ENCODE data around the gene RALGPS1. TPM values are rescaled to one million over a fixed set of nuclear protein-coding genes. Genes with fewer than 3 reads are reported as not detected.

RALGPS1 gene
- total RNA-seq, 2 experiments from 2014 or later, result 2.5 to 4.1 TPM

- peaks cover 5% of the 10 kb centered on the region for H3K27me3 Mint-ChIP-seq (ENCODE audit: low read depth)
- peak; percentile 100 for ATAC-seq
- peaks cover 12% of the 10 kb centered on the region for H3K4me1 Mint-ChIP-seq (ENCODE audit: low read depth)
- ChIA-PET POLR2A (interaction anchor here (1.6 kb wide), 1 partner anchor 206 kb away, joined by 7 read pairs; the partner anchor contains the start of genes LRSAM1 and RPL12), CTCF (interaction anchor here (1.0 to 2.7 kb wide), 3 partner anchors 21 to 154 kb away, joined by 3 to 14 read pairs (median 5); no protein-coding TSS in a partner anchor)
- H3K4me3 Mint-ChIP-seq, result peak overlapping the region; percentile 79
- no peaks in the 10 kb centered on the region for H3K9me3 Mint-ChIP-seq (ENCODE audit: insufficient read depth)
- H3K36me3 Mint-ChIP-seq (ENCODE audit: low read depth), result no peaks in the 10 kb centered on the region
- H3K27ac Mint-ChIP-seq, result peak overlapping the region; percentile 66
- DNase-seq, result peak; percentile 98
Observed at GRCh38 chr9:127244609-127245601, 330.3 kb downstream of the RALGPS1 start.

DNA sequence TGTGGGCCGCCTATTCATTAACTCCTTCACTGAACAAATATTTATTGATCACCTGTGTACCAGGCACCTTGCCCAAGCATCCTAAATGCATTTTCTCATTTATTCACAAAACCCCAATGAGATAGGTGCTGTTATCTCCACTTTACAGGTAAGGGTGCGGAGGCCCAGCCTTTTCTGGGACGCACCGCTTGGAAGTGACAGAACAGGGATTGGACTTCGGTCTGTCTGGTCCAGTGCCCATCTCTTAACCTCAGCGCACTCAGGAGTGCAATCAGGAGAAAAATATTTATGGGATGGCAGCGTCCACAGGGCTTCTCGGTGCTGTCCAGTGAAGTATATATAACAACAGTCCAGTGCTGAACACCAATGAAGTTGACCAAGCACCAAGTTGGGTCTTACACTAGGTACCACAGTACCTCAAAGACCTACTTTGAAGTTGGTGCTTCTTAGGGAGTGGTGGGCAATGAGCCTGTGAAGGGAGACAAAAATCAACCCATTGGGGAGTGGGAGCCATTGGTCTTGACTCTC, 331.1 kb downstream of the RALGPS1 start:
- H3K4me1 Mint-ChIP-seq (ENCODE audit: low read depth), result peaks cover 12% of the 10 kb centered on the region
- DNase-seq (no peak), ATAC-seq (no peak)
- H3K27me3 Mint-ChIP-seq (ENCODE audit: low read depth), result peaks cover 12% of the 10 kb centered on the region
- peak overlapping the region; percentile 79 for H3K4me3 Mint-ChIP-seq
- no peak overlapping the region for H3K27ac Mint-ChIP-seq
- H3K36me3 Mint-ChIP-seq (ENCODE audit: low read depth), result no peaks in the 10 kb centered on the region
- ChIA-PET POLR2A (interaction anchor here (1.6 kb wide), 1 partner anchor 205 kb away, joined by 7 read pairs; the partner anchor contains the start of genes LRSAM1 and RPL12), CTCF (interaction anchor here (2.7 kb wide), 1 partner anchor 31 kb away, joined by 14 read pairs; no protein-coding TSS in a partner anchor)
- H3K9me3 Mint-ChIP-seq (ENCODE audit: insufficient read depth), result no peaks in the 10 kb centered on the region

DNA sequence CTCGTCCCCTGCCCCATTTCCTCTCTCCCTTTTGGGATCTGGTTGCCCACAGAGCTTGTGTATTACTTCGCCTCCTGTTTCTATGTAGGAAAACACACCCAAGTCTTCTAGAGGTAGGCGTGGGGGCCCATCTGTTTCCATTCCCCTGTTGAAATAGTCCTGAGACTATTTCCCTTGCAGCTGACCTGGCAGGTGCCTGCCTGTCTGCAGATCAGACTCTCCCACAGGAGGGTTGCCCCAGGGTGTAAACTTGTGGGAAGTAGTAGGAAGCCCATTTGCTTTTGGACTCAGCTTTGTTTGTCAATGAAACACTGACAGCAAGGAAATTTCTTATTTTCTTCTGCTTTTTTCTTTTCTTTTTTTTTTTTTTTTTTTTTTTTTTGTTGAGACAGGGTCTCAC, 333.7 kb downstream of the RALGPS1 start:
- ChIA-PET POLR2A (no interaction called here), CTCF (no interaction called here)
- ATAC-seq, result no peak
- no peaks in the 10 kb centered on the region for H3K9me3 Mint-ChIP-seq (ENCODE audit: insufficient read depth)
- H3K4me1 Mint-ChIP-seq (ENCODE audit: low read depth), result peaks cover 12% of the 10 kb centered on the region
- no peak overlapping the region for H3K27ac Mint-ChIP-seq
- H3K27me3 Mint-ChIP-seq (ENCODE audit: low read depth), result peaks cover 19% of the 10 kb centered on the region
- H3K36me3 Mint-ChIP-seq (ENCODE audit: low read depth), result no peaks in the 10 kb centered on the region
- DNase-seq, result no peak
- H3K4me3 Mint-ChIP-seq, result no peak overlapping the region

DNA sequence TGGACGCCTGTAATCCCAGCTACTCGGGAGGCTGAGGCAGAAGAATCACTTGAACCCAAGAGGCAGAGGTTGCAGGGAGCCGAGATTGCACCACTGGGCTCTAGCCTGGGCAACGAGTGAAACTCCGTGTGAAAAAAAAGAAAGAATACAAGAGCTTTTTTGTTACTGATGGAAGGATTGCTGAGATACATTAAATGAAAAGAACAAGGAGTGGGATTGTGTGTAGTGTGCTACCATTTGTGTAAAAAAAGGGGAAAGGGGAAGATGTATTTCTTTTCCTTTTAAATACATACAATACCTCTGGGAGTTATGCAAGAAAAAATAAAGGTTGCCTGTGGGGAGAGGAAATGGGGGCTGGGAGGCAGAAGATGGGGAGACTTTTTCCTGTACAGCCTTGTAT, 335.3 kb downstream of the RALGPS1 start:
- CTCF ChIA-PET, result no interaction called here
- peaks cover 25% of the 10 kb centered on the region for H3K27me3 Mint-ChIP-seq (ENCODE audit: low read depth)

DNA sequence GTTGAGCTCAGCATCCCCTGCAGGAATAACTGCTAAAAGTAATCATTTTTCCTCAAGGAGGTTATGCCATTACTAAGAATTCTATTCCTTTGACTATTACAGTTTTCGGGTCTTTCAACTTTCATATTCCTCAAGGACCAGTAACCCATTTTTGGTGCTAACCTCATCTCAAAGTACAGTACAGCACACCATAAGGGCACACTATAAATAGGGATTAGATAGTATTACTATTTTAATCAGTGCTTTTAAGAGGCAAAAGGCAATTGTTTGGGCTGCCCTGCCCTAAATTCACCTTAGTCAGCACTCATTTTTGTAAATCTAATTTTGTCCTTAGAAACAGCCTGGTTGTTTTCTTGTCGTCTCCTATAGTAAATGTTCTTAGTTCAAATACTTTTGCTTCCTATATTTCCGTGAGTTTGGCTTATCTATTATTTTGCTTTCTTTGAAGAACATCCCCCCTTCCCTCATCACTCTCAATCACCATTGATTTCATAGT, 336.4 kb downstream of the RALGPS1 start:
- Mint-ChIP-seq H3K36me3 (ENCODE audit: low read depth) (no peaks in the 10 kb centered on the region), H3K4me3 (no peak overlapping the region), H3K9me3 (ENCODE audit: insufficient read depth) (no peaks in the 10 kb centered on the region), H3K27ac (no peak overlapping the region), H3K27me3 (ENCODE audit: low read depth) (peaks cover 30% of the 10 kb centered on the region), H3K4me1 (ENCODE audit: low read depth) (no peaks in the 10 kb centered on the region)
- ChIA-PET CTCF (no interaction called here), POLR2A (interaction anchor here (0.6 kb wide), 1 partner anchor 653 kb away, joined by 3 read pairs; no protein-coding TSS in a partner anchor)
- no peak for DNase-seq
- ATAC-seq, result no peak

More for the DNA sequence above, 335.3 kb downstream of the RALGPS1 start:
- Mint-ChIP-seq H3K9me3 (ENCODE audit: insufficient read depth) (no peaks in the 10 kb centered on the region), H3K4me3 (no peak overlapping the region), H3K4me1 (ENCODE audit: low read depth) (peaks cover 8% of the 10 kb centered on the region), H3K27ac (no peak overlapping the region), H3K36me3 (ENCODE audit: low read depth) (no peaks in the 10 kb centered on the region)
- POLR2A ChIA-PET, result no interaction called here
- ATAC-seq, result no peak
- no peak for DNase-seq

- Mint-ChIP-seq H3K4me3 (no peak overlapping the region), H3K27ac (no peak overlapping the region), H3K36me3 (ENCODE audit: low read depth) (no peaks in the 10 kb centered on the region), H3K27me3 (ENCODE audit: low read depth) (peaks cover 29% of the 10 kb centered on the region), H3K9me3 (ENCODE audit: insufficient read depth) (no peaks in the 10 kb centered on the region), H3K4me1 (ENCODE audit: low read depth) (no peaks in the 10 kb centered on the region)
- POLR2A ChIA-PET, result no interaction called here
- ATAC-seq, result no peak
- no peak for DNase-seq
- CTCF ChIA-PET, result no interaction called here
Observed at GRCh38 chr9:127252410-127253318, 338.1 kb downstream of the RALGPS1 start.

- ChIA-PET CTCF (no interaction called here), POLR2A (no interaction called here)
- no peak overlapping the region for H3K4me3 Mint-ChIP-seq
- ATAC-seq (no peak), DNase-seq (no peak)
- no peaks in the 10 kb centered on the region for H3K9me3 Mint-ChIP-seq (ENCODE audit: insufficient read depth)
- no peaks in the 10 kb centered on the region for H3K4me1 Mint-ChIP-seq (ENCODE audit: low read depth)
- no peaks in the 10 kb centered on the region for H3K36me3 Mint-ChIP-seq (ENCODE audit: low read depth)
- no peak overlapping the region for H3K27ac Mint-ChIP-seq
- H3K27me3 Mint-ChIP-seq (ENCODE audit: low read depth), result peaks cover 29% of the 10 kb centered on the region
Observed at GRCh38 chr9:127253446-127253845, 338.9 kb downstream of the RALGPS1 start.

DNA sequence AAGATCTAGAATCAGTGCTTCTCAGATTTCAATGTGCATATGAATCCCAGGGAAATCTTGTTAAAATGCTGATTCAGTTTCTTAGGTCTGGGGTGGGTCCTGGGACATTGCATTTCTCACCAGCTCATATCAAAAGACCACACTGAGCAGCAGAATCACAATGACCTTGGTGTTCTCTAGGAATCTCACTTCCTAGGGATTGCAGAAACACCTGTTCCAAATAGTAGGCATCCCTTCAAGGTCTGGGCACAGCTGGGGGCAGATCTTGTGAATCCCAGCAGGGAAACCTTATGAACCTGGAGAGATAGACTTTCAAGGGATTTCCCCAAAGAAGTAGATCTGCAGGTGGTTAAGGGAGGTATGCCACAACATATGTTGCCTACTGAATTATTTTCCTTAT, 341.1 kb downstream of the RALGPS1 start:
- no peaks in the 10 kb centered on the region for H3K4me1 Mint-ChIP-seq (ENCODE audit: low read depth)
- no peaks in the 10 kb centered on the region for H3K9me3 Mint-ChIP-seq (ENCODE audit: insufficient read depth)
- H3K27ac Mint-ChIP-seq, result no peak overlapping the region
- ChIA-PET POLR2A (no interaction called here), CTCF (interaction anchor here (1.0 to 1.2 kb wide), 2 partner anchors 12 to 41 kb away, joined by 3 to 4 read pairs; no protein-coding TSS in a partner anchor)
- H3K27me3 Mint-ChIP-seq (ENCODE audit: low read depth), result peaks cover 21% of the 10 kb centered on the region
- DNase-seq, result no peak
- ATAC-seq, result no peak
- no peaks in the 10 kb centered on the region for H3K36me3 Mint-ChIP-seq (ENCODE audit: low read depth)
- H3K4me3 Mint-ChIP-seq, result no peak overlapping the region

GRCh38 chr9:127256324-127256723, 341.7 kb downstream of the RALGPS1 start:
- no peak overlapping the region for H3K27ac Mint-ChIP-seq
- H3K9me3 Mint-ChIP-seq (ENCODE audit: insufficient read depth), result no peaks in the 10 kb centered on the region
- no peak for DNase-seq
- no peaks in the 10 kb centered on the region for H3K36me3 Mint-ChIP-seq (ENCODE audit: low read depth)
- POLR2A ChIA-PET, result no interaction called here
- H3K4me1 Mint-ChIP-seq (ENCODE audit: low read depth), result no peaks in the 10 kb centered on the region
- no peak for ATAC-seq
- CTCF ChIA-PET, result no interaction called here
- peaks cover 19% of the 10 kb centered on the region for H3K27me3 Mint-ChIP-seq (ENCODE audit: low read depth)
- no peak overlapping the region for H3K4me3 Mint-ChIP-seq

GRCh38 chr9:127258606-127259471, 344.3 kb downstream of the RALGPS1 start:
- no peaks in the 10 kb centered on the region for H3K4me1 Mint-ChIP-seq (ENCODE audit: low read depth)
- no peaks in the 10 kb centered on the region for H3K9me3 Mint-ChIP-seq (ENCODE audit: insufficient read depth)
- no peak overlapping the region for H3K27ac Mint-ChIP-seq
- H3K36me3 Mint-ChIP-seq (ENCODE audit: low read depth), result no peaks in the 10 kb centered on the region
- ATAC-seq (no peak), DNase-seq (no peak)
- H3K27me3 Mint-ChIP-seq (ENCODE audit: low read depth), result peaks cover 9% of the 10 kb centered on the region
- ChIA-PET CTCF (interaction anchor here (1.5 kb wide), 1 partner anchor 318 kb away, joined by 3 read pairs; no protein-coding TSS in a partner anchor), POLR2A (no interaction called here)
- no peak overlapping the region for H3K4me3 Mint-ChIP-seq

DNA sequence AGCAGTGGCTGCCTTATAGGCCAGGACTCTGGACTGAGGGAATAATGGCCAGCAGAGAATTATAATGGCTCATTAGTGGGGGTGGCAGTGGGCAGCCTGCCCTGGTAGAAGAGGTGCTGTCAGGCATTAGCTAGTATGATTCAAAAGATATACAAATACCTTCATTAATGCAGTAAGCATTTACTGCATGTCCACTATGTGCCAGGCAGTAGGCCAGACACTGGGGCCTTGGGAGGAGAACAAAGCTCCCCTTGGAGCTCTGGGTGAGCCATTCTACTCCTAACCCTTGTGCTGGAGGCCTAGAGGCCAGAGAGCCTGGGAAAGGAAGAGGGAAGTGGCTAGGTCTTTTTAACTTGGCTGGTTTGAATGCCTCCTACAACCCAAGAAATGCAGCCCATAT, 348.0 kb downstream of the RALGPS1 start:
- DNase-seq (no peak), ATAC-seq (no peak)
- CTCF ChIA-PET, result no interaction called here
- no peak overlapping the region for H3K4me3 Mint-ChIP-seq
- no peaks in the 10 kb centered on the region for H3K4me1 Mint-ChIP-seq (ENCODE audit: low read depth)
- no peak overlapping the region for H3K27ac Mint-ChIP-seq
- peaks cover 12% of the 10 kb centered on the region for H3K27me3 Mint-ChIP-seq (ENCODE audit: low read depth)
- no peaks in the 10 kb centered on the region for H3K36me3 Mint-ChIP-seq (ENCODE audit: low read depth)
- H3K9me3 Mint-ChIP-seq (ENCODE audit: insufficient read depth), result no peaks in the 10 kb centered on the region
- POLR2A ChIA-PET, result no interaction called here

Data from activated CD8-positive, alpha-beta T cell treated with anti-CD3 and anti-CD28 coated beads, Interleukin-2, amount 10 ng/mL, durations not matched to agents 7 days and 5 days (primary cell).